ENCODE results near the gene OLFML3.

Gene OLFML3

GRCh38 chr1:113978863-113979702, at the start of gene OLFML3:
Gene OLFML3 (plus strand): TSS chr1:113979474. CDS start chr1:113979517, 43 bp downstream.
- intact Hi-C loops (cut with DNase I), result loop anchor here (1.0 to 10.0 kb wide), 3 partner anchors 144 to 304 kb away; no protein-coding TSS in a partner anchor
- peak in 9 of 10 donors; percentile 46 to 95 (median 79) for DNase-seq

GRCh38 chr1:113929750-113930498, 49.4 kb upstream of the OLFML3 start:
- intact Hi-C loops (cut with DNase I), result loop anchor here (1.0 kb wide), 2 partner anchors 25 to 118 kb away; partner anchors contain the start of genes DCLRE1B and RSBN1
- peak in 8 of 10 donors; percentile 22 to 89 (median 32) for DNase-seq

- no peak for DNase-seq
- intact Hi-C loops (cut with DNase I), result no loop called here
Measured at GRCh38 chr1:113930499-113931161, 48.6 kb upstream of the OLFML3 start.

DNA sequence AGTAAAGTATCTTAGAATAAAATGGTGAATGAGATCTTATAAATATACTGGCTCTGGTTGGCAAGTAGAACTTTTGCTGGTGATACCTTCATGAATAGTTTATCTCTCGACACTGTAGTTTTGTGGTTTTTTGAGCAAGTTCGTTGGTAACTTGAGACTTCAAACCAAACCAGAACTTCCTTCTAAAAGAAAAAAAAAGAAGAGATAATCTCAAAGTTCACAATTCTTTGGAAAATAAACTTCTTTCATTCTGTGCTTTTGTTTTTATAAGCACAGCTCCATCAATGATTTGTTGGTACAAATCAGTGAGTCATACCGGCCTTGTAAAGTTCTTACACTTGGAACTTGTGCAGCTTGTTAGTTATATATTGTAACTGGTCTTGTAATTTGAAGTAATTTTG, 47.8 kb upstream of the OLFML3 start:
- no peak for DNase-seq
- intact Hi-C loops (cut with DNase I), result no loop called here

GRCh38 chr1:113934006-113934405, 45.3 kb upstream of the OLFML3 start:
- DNase-seq, result no peak
- intact Hi-C loops (cut with DNase I), result no loop called here

DNA sequence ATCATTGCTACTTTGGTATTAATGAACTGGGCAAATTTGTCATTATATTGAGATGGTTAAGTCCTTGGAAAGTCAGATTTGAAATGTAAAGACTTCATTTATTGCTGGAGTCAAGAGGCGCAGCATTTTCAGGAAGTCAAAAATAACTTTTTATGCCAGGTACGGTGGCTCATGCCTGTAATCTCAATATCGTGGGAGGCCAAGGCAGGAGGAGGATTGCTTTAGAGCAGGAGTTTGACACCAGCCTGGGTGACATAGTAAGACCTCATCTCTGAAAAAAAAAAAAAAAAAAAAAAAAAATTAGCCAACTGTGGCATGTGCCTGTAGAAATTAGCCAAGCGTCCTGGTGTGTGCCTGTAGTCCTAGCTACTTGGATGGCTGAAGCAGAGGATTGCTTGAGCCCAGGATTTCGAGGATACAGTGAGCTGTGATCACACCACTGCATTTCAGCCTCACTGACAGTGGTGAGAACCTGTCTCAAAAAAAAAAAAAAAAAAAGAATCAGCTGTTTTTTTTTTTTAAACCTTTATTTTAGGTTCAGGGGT, 44.7 kb upstream of the OLFML3 start:
- intact Hi-C loops (cut with DNase I), result no loop called here
- no peak for DNase-seq

GRCh38 chr1:113935176-113935575, 44.1 kb upstream of the OLFML3 start:
- intact Hi-C loops (cut with DNase I), result no loop called here
- no peak for DNase-seq

DNA sequence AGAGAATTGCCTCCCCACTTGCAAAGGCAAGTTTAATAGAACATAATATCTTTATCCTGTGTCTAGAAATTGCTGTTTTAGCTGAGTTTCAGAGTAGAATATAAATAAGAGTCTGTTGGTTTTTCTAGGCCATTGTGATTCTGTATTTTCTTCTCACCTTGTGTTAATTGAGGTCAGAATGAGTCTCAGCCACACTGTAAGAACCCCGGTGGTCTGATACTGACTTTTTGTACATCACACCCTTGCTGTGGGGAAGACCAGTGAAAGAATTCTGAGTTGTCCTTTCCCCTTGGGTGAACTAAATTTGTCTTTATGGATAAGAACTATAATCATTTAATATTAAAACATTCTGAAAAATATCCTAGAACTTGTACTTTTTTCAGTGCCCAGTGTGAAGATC, 43.3 kb upstream of the OLFML3 start:
- intact Hi-C loops (cut with DNase I), result no loop called here
- DNase-seq, result no peak

DNA sequence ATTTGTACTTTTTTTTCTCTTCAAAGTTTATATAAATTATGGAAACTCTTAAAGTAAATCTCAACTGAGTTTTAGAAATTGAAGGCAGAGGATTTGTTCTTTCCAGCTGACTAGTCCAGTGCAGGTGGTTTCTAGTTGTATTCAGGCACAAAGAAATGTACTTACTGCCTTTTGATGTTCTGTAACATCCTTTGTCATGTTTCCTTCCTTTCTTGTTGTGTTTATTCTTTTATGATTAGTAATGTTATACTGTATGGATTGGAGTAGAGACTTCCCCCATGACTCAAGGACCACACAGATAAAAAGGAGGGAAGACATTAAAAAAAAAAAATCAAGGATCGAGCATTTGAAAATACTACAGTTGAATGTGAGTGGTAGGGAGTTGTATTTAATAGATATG, 42.1 kb upstream of the OLFML3 start:
- intact Hi-C loops (cut with DNase I), result no loop called here
- no peak for DNase-seq

DNA sequence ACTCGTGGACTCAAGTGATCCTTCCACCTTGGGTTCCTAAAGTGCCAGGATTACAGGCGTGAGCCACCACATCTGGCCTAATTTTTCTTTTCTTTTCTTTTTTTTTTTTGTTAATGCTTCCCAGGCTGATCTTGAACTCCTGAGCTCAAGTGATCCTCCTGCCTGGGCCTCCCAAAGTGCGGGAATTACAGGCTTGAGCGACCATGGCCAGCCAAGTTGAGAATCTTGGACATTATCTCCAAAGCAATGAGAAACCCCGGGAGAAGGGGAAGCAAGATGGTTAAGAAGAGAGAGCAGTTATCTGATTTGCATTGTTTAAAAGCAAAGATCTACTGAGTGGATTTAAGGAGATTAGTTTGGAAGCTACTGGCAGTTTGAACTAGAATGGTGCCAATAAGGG, 41.1 kb upstream of the OLFML3 start:
- no peak for DNase-seq
- intact Hi-C loops (cut with DNase I), result no loop called here

DNA sequence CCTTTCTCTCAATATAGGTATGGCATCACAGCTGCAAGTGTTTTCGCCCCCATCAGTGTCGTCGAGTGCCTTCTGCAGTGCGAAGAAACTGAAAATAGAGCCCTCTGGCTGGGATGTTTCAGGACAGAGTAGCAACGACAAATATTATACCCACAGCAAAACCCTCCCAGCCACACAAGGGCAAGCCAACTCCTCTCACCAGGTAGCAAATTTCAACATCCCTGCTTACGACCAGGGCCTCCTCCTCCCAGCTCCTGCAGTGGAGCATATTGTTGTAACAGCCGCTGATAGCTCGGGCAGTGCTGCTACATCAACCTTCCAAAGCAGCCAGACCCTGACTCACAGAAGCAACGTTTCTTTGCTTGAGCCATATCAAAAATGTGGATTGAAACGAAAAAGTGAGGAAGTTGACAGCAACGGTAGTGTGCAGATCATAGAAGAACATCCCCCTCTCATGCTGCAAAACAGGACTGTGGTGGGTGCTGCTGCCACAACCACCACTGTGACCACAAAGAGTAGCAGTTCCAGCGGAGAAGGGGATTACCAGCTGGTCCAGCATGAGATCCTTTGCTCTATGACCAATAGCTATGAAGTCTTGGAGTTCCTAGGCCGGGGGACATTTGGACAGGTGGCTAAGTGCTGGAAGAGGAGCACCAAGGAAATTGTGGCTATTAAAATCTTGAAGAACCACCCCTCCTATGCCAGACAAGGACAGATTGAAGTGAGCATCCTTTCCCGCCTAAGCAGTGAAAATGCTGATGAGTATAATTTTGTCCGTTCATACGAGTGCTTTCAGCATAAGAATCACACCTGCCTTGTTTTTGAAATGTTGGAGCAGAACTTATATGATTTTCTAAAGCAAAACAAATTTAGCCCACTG, 38.7 kb upstream of the OLFML3 start:
- DNase-seq, result no peak
- intact Hi-C loops (cut with DNase I), result no loop called here

DNA sequence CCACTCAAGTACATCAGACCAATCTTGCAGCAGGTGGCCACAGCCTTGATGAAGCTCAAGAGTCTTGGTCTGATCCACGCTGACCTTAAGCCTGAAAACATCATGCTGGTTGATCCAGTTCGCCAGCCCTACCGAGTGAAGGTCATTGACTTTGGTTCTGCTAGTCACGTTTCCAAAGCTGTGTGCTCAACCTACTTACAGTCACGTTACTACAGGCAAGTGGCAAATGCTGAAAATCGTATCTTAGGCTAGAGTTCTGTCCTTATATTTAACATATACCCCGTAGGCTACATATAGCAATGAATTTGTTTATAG, 38.1 kb upstream of the OLFML3 start:
- intact Hi-C loops (cut with DNase I), result no loop called here
- no peak for DNase-seq

GRCh38 chr1:113942527-113942926, 36.7 kb upstream of the OLFML3 start:
- no peak for DNase-seq
- intact Hi-C loops (cut with DNase I), result no loop called here

- intact Hi-C loops (cut with DNase I), result no loop called here
- DNase-seq, result no peak
Measured at GRCh38 chr1:113943028-113943811, 36.1 kb upstream of the OLFML3 start.

- intact Hi-C loops (cut with DNase I), result no loop called here
- DNase-seq, result no peak
Measured at GRCh38 chr1:113945329-113945728, 33.9 kb upstream of the OLFML3 start.

GRCh38 chr1:113946112-113946511, 33.2 kb upstream of the OLFML3 start:
- intact Hi-C loops (cut with DNase I), result no loop called here
- no peak for DNase-seq

DNA sequence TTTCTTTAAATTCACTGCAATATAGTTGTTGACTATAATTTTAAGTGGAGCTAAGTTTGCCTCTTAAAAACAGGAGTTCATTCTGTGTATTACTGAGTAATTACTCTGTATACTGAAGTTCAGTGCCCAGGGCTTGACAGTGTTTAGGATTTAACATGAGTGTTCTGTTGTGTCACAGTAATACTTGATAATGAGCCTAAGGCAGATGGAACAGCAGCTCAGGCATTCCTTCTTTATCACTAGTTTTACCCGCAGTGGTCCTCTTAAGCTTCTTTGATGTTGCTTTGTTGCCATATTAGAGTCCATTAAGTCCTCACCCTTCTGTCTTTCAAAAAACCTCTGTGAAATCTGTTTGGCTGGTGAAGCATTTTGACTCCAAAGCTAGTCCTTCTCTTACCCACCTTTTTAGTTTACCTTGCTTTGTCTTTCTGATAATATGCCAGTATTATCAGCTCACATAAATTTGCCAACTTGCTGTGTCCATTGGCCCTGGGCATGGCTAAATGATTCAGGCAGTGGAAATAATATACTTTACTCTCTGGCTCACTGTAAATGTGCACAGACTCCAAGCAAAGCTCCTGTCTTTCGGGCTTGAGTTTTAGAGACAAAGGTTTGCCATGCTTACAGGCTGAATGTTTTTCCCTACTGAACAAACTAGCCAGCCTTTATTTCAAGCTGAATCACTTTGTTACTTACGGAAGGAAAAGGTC, 32.4 kb upstream of the OLFML3 start:
- no peak for DNase-seq
- intact Hi-C loops (cut with DNase I), result no loop called here

DNA sequence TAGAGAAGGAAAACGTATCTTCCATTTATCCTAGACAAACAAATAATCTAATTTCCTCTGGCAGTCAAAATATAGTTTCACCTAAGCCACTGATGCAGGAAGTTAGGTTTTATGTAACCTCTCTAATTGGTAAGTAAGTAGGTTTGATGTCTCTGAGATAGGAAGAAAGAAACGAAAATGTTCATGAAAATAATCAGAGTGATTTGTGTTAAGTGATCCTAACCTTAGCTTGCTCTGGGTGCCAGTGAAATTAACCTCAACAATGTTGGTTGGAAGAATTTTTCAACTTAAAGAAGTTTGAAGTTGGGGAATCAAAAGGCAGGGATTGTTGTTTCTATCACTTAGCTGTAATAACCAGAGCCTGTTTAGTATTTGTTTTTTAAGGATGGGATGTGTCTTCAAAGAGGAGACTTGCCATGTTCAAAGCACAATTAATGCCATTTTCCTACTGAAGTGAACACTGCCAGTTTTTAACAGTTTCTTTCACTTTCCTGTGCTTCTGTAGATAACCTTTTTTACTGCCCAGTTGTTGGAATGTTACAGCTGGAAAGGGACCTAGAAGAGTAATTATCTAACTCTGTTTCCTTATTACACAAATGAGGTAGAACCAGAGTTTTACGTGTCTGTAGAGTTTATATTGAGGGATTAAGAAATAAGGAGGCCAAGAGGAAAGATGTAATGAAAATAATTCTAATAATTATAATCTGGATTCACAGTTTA, 31.7 kb upstream of the OLFML3 start:
- DNase-seq, result no peak
- intact Hi-C loops (cut with DNase I), result no loop called here

Measured in posterior cingulate gyrus (tissue), 11 donors.